Colonic mucosa (tissue), 4 donors: ENCODE results near the gene CARMIL1. TPM values are rescaled to one million over a fixed set of nuclear protein-coding genes. Genes with fewer than 3 reads are reported as not detected.

ENCODE experiments used
- DNase-seq: peaks from one replicate; pipeline ENCODE4 v3.0.0-alpha.2; 2020
- H3K27ac ChIP-seq: fragments of 200-600 bp; one replicate; pipeline ENCODE4 v1.8.0; 2021
- H3K27me3 ChIP-seq: fragments of 200-600 bp; one replicate; pipeline ENCODE4 v1.8.0; 2021
- H3K36me3 ChIP-seq: fragments of 200-600 bp; one replicate; pipeline ENCODE4 v1.8.0; 2021
- H3K4me1 ChIP-seq: fragments of 200-600 bp; one replicate; pipeline ENCODE4 v1.8.0; 2021; ENCODE audit warnings: mild to moderate bottlenecking
- H3K4me3 ChIP-seq: fragments of 200-600 bp; one replicate; pipeline ENCODE4 v1.8.0; 2021
- H3K9ac ChIP-seq, 2 donors: one replicate each; pipeline ENCODE4 v1.7.0; 2013; ENCODE audit warnings: control low read depth in 2 of 2, low read depth in 2 of 2, low read length in 2 of 2
- H3K9me3 ChIP-seq: fragments of 200-600 bp; one replicate; pipeline ENCODE4 v1.8.0; 2021
- CTCF ChIP-seq: fragments of 200-600 bp; IDR thresholded peaks from one replicate; pipeline ENCODE4 v1.8.0; 2022; ENCODE audit warnings: antibody characterized with exemption, mild to moderate bottlenecking
- intact Hi-C: fragments of 100-400 bp; cut with DNase I; formaldehyde crosslinking; loops from one replicate; pipeline ENCODE4 v1.14.1; 2022
- total RNA-seq, 2 donors: library from RNA; stranded (reverse); fragmentation: NEBNext Ultra II Directional in 1 of 2; extraction: Animal tissue kit (Norgen Biotek cat#: 25700) in 1 of 2; gene quantifications; one replicate each; pipeline ENCODE4 v1.2.1, GENCODE V29; 2021
- donor health status: healthy.
- donor health status: DM: no; HTN: no; CAD: no.
- donor health status: DM: no; HTN: no; CAD: no.

The CARMIL1 gene
- total RNA-seq, 2 donors from 2014 or later, result 38.6 to 50.2 TPM

- TF ChIP-seq CTCF, result no peak
- H3K27me3 ChIP-seq, result no peaks in the 10 kb centered on the region
- no peak overlapping the region for H3K9ac ChIP-seq
- intact Hi-C loops, result no loop called here
- no peak overlapping the region for H3K27ac ChIP-seq
- no peaks in the 10 kb centered on the region for H3K36me3 ChIP-seq
- H3K4me1 ChIP-seq, result no peaks in the 10 kb centered on the region
- no peaks in the 10 kb centered on the region for H3K9me3 ChIP-seq
- no peak for DNase-seq
- no peak overlapping the region for H3K4me3 ChIP-seq
Observed at GRCh38 chr6:25346064-25346463, 66.9 kb downstream of the CARMIL1 start.

- DNase-seq, result no peak
- intact Hi-C loops, result no loop called here
- no peaks in the 10 kb centered on the region for H3K27me3 ChIP-seq
- H3K9ac ChIP-seq, result no peak overlapping the region
- no peak overlapping the region for H3K27ac ChIP-seq
- no peak overlapping the region for H3K4me3 ChIP-seq
- no peaks in the 10 kb centered on the region for H3K4me1 ChIP-seq
- no peak for TF ChIP-seq CTCF
- H3K9me3 ChIP-seq, result no peaks in the 10 kb centered on the region
- H3K36me3 ChIP-seq, result no peaks in the 10 kb centered on the region
Observed at GRCh38 chr6:25350573-25350972, 71.4 kb downstream of the CARMIL1 start.

GRCh38 chr6:25351485-25351884, 72.3 kb downstream of the CARMIL1 start:
- TF ChIP-seq CTCF, result no peak
- Histone ChIP-seq H3K36me3 (no peaks in the 10 kb centered on the region), H3K4me3 (no peak overlapping the region), H3K27me3 (no peaks in the 10 kb centered on the region), H3K9ac (no peak overlapping the region), H3K4me1 (no peaks in the 10 kb centered on the region), H3K27ac (no peak overlapping the region), H3K9me3 (no peaks in the 10 kb centered on the region)
- DNase-seq, result no peak
- intact Hi-C loops, result no loop called here

GRCh38 chr6:25352285-25352684, 73.1 kb downstream of the CARMIL1 start:
- Histone ChIP-seq H3K4me3 (no peak overlapping the region), H3K27ac (peak overlapping the region; percentile 10), H3K27me3 (no peaks in the 10 kb centered on the region), H3K9me3 (no peaks in the 10 kb centered on the region), H3K4me1 (no peaks in the 10 kb centered on the region), H3K9ac (no peak overlapping the region), H3K36me3 (no peaks in the 10 kb centered on the region)
- no peak for TF ChIP-seq CTCF
- no peak for DNase-seq
- intact Hi-C loops, result no loop called here

GRCh38 chr6:25354078-25354932, 75.1 kb downstream of the CARMIL1 start:
- Histone ChIP-seq H3K4me1 (no peaks in the 10 kb centered on the region), H3K9ac (no peak overlapping the region), H3K27ac (no peak overlapping the region), H3K4me3 (no peak overlapping the region), H3K36me3 (no peaks in the 10 kb centered on the region), H3K9me3 (no peaks in the 10 kb centered on the region), H3K27me3 (no peaks in the 10 kb centered on the region)
- DNase-seq, result no peak
- no peak for TF ChIP-seq CTCF
- intact Hi-C loops, result no loop called here
